DOHH2 (cell line): ENCODE measurements around the gene DPH6.
A peak's percentile ranks its signal among the peaks of the same experiment; 100 is the strongest.

Experiments
- H3F3A ChIP-seq: fragments of 200-600 bp; sonication (generic), shearing (Covaris generic); 2 replicates; pipeline ENCODE4 v1.6.0; 2016; ENCODE audit warnings: antibody characterized with exemption, mild to moderate bottlenecking; ENCODE audit not compliant: control insufficient read depth, insufficient read depth
- H3K27ac ChIP-seq: fragments of 200-600 bp; sonication (generic); 2 replicates; pipeline ENCODE4 v1.5.1; 2014; ENCODE audit warnings: low read depth, mild to moderate bottlenecking, low read length, moderate library complexity
- H3K27me3 ChIP-seq: fragments of 200-600 bp; sonication (generic); 2 replicates; pipeline ENCODE4 v1.6.1; 2014; ENCODE audit warnings: mild to moderate bottlenecking, low read length, mixed read lengths; ENCODE audit not compliant: control insufficient read depth
- H3K36me3 ChIP-seq: fragments of 200-600 bp; sonication (generic); 2 replicates; pipeline ENCODE4 v1.6.1; 2014; ENCODE audit warnings: mild to moderate bottlenecking, low read length, moderate library complexity, mixed read lengths; ENCODE audit not compliant: control insufficient read depth
- H3K4me1 ChIP-seq: fragments of 200-600 bp; sonication (generic); 2 replicates; pipeline ENCODE4 v1.6.1; 2014; ENCODE audit warnings: mild to moderate bottlenecking, low read length, mixed read lengths; ENCODE audit not compliant: control insufficient read depth
- H3K4me2 ChIP-seq: fragments of 200-600 bp; sonication (generic); 2 replicates; pipeline ENCODE4 v1.6.0; 2014; ENCODE audit warnings: mild to moderate bottlenecking, low read length, moderate library complexity
- H3K4me3 ChIP-seq: fragments of 200-600 bp; sonication (generic); 2 replicates; pipeline ENCODE4 v1.5.1; 2014; ENCODE audit warnings: mild to moderate bottlenecking, low read length, mixed read lengths
- H3K79me2 ChIP-seq: fragments of 200-600 bp; sonication (generic); 2 replicates; pipeline ENCODE4 v1.6.1; 2014; ENCODE audit warnings: mild to moderate bottlenecking, low read length, mixed read lengths; ENCODE audit not compliant: control insufficient read depth
- H3K9me2 ChIP-seq: fragments of 200-600 bp; sonication (generic); replicated peaks from 2 replicates; pipeline ENCODE4 v1.6.1; 2014; ENCODE audit warnings: mild to moderate bottlenecking, low read length, mixed read lengths; ENCODE audit not compliant: control insufficient read depth
- H3K9me3 ChIP-seq: fragments of 200-600 bp; sonication (generic); 2 replicates; pipeline ENCODE4 v1.6.1; 2014; ENCODE audit warnings: antibody characterized with exemption, low read length, mixed read lengths; ENCODE audit not compliant: control insufficient read depth, insufficient read depth
- H4K20me1 ChIP-seq: fragments of 200-600 bp; sonication (generic); 2 replicates; pipeline ENCODE4 v1.6.0; 2014; ENCODE audit warnings: low read depth, mild to moderate bottlenecking, antibody characterized with exemption, low read length, moderate library complexity; ENCODE audit not compliant: control insufficient read depth, insufficient read depth
- CTCF ChIP-seq: fragments of 200-600 bp; sonication (generic); IDR thresholded peaks from one replicate; pipeline ENCODE4 v1.5.1; 2014; ENCODE audit warnings: antibody characterized with exemption, mild to moderate bottlenecking, low read depth, low read length; ENCODE audit not compliant: poor library complexity, severe bottlenecking
- EZH2phosphoT487 ChIP-seq: fragments of 200-600 bp; sonication (generic); IDR thresholded peaks from 2 replicates; pipeline ENCODE4 v1.6.1; 2017; ENCODE audit warnings: borderline replicate concordance, mild to moderate bottlenecking, antibody characterized with exemption, low read length, moderate library complexity, mixed read lengths

Gene DPH6

GRCh38 chr15:35560258-35560657 lies 14.3 kb upstream of the DPH6 start:
- H3K4me3 ChIP-seq, result no peak overlapping the region
- no peaks in the 10 kb centered on the region for H3K79me2 ChIP-seq
- no peaks in the 10 kb centered on the region for H3F3A ChIP-seq
- no peaks in the 10 kb centered on the region for H3K9me3 ChIP-seq
- no peak overlapping the region for H3K27ac ChIP-seq
- peaks cover 11% of the 10 kb centered on the region for H3K4me1 ChIP-seq
- no peaks in the 10 kb centered on the region for H3K36me3 ChIP-seq
- H3K9me2 ChIP-seq, result no peaks in the 10 kb centered on the region
- H4K20me1 ChIP-seq, result no peaks in the 10 kb centered on the region
- 0 out of 2 replicates have a peak overlapping the region, but pooled peaks have one; percentile 4 for H3K4me2 ChIP-seq
- TF ChIP-seq CTCF, result no peak
- TF ChIP-seq EZH2phosphoT487, result no peak
- no peaks in the 10 kb centered on the region for H3K27me3 ChIP-seq

- Histone ChIP-seq H3K4me2 (0 out of 2 replicates have a peak overlapping the region, but pooled peaks have one; percentile 4), H3K4me1 (peaks cover 11% of the 10 kb centered on the region), H3K79me2 (no peaks in the 10 kb centered on the region), H3K27ac (no peak overlapping the region), H3K4me3 (no peak overlapping the region), H3K9me2 (no peaks in the 10 kb centered on the region), H3K27me3 (no peaks in the 10 kb centered on the region), H3K9me3 (no peaks in the 10 kb centered on the region), H3K36me3 (no peaks in the 10 kb centered on the region), H3F3A (no peaks in the 10 kb centered on the region), H4K20me1 (no peaks in the 10 kb centered on the region)
- TF ChIP-seq CTCF, result no peak
- TF ChIP-seq EZH2phosphoT487, result no peak
Observed at GRCh38 chr15:35559683-35560082, 13.7 kb upstream of the DPH6 start.

- H4K20me1 ChIP-seq, result no peaks in the 10 kb centered on the region
- H3K27me3 ChIP-seq, result no peaks in the 10 kb centered on the region
- no peak overlapping the region for H3K4me3 ChIP-seq
- no peaks in the 10 kb centered on the region for H3K9me3 ChIP-seq
- no peaks in the 10 kb centered on the region for H3F3A ChIP-seq
- H3K4me2 ChIP-seq, result no peak overlapping the region
- no peak for TF ChIP-seq EZH2phosphoT487
- H3K36me3 ChIP-seq, result no peaks in the 10 kb centered on the region
- H3K9me2 ChIP-seq, result no peaks in the 10 kb centered on the region
- H3K4me1 ChIP-seq, result peaks cover 23% of the 10 kb centered on the region
- H3K79me2 ChIP-seq, result no peaks in the 10 kb centered on the region
- H3K27ac ChIP-seq, result no peak overlapping the region
Observed at GRCh38 chr15:35557544-35557943, 11.6 kb upstream of the DPH6 start.

GRCh38 chr15:35557012-35557411 lies 11.0 kb upstream of the DPH6 start:
- no peak overlapping the region for H3K27ac ChIP-seq
- H3K27me3 ChIP-seq, result no peaks in the 10 kb centered on the region
- H3K4me2 ChIP-seq, result no peak overlapping the region
- H3K36me3 ChIP-seq, result no peaks in the 10 kb centered on the region
- H3F3A ChIP-seq, result no peaks in the 10 kb centered on the region
- no peaks in the 10 kb centered on the region for H3K79me2 ChIP-seq
- no peak overlapping the region for H3K4me3 ChIP-seq
- H3K9me2 ChIP-seq, result no peaks in the 10 kb centered on the region
- no peaks in the 10 kb centered on the region for H3K9me3 ChIP-seq
- TF ChIP-seq CTCF, result no peak
- TF ChIP-seq EZH2phosphoT487, result no peak
- H4K20me1 ChIP-seq, result no peaks in the 10 kb centered on the region
- H3K4me1 ChIP-seq, result peaks cover 23% of the 10 kb centered on the region
